M059J (cell line): ENCODE measurements around the gene MGLL. TPM values are rescaled to one million over a fixed set of nuclear protein-coding genes. Genes with fewer than 3 reads are reported as not detected.

Source experiments
- DNase-seq: peaks from one replicate; pipeline ENCODE4 v3.0.0-alpha.2; 2012; ENCODE audit warnings: low read depth
- total RNA-seq: library from RNA; depleted of rRNA; stranded (reverse); fragments of >200 nt; shearing (Covaris generic); gene quantifications from 2 replicates; pipeline ENCODE4 v1.2.3, GENCODE V29; 2014

MGLL gene
- total RNA-seq, 1 experiment from 2014 or later: 17.0 TPM

DNA sequence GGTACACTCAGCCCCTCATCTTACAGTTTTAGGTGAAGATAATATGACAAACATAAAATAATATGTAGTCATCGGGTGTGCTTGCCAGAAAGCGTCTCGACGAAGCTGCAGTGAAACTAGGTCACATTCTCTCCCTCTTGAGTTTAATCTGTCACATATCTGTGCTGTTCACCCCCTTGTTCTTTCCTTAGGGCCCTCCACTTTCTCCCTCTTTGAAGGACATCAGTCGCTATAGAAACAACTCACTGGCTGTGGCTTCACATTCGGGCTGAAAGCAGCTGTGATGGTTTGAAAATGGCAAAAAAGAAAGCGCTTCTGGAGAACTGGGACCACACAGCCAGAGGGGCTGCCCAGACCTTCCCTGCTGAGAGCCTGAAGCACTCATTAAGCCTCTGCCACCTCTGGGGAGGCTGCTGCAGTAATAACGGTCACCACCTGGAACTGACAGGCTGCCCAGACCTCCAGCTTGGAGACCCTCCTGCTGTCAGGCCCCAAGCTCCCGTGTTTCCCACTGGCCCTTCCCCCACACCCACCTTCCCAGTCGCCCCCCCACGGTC, 99.2 kb downstream of the MGLL start:
- no peak for DNase-seq

DNA sequence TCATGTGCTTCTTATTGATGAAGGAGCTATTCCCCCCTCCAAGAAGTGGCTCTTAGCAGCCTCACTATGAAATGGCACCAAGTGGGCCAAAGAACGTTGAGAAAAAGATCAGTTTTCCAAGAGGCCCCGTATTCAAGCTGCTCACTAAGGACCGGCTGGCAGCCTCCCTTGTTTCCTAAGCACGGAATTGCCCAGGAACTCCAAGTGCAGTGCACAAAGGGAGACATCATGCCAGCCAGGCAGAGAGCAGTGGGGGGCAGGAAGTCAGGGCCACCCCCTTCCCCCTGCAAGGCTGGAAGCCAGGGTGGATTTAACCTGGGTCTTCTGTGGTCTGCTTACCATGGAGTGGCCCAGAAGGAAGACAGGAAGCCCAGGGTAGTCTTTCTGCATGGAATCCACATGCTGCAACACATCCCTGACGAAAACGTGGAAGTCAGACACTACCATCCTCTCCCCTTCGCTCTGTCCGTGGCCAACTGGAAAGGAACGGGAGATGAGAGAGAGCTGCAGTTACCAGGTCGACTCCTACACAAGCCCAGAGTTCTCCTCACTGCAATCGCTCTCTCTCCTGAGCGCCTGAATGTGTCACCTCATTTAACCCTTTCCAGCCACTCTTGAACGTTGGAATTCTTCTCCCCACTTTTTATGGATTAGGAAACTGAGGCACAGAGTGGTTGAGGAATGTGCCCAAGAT, 100.1 kb downstream of the MGLL start:
- DNase-seq: no peak

DNA sequence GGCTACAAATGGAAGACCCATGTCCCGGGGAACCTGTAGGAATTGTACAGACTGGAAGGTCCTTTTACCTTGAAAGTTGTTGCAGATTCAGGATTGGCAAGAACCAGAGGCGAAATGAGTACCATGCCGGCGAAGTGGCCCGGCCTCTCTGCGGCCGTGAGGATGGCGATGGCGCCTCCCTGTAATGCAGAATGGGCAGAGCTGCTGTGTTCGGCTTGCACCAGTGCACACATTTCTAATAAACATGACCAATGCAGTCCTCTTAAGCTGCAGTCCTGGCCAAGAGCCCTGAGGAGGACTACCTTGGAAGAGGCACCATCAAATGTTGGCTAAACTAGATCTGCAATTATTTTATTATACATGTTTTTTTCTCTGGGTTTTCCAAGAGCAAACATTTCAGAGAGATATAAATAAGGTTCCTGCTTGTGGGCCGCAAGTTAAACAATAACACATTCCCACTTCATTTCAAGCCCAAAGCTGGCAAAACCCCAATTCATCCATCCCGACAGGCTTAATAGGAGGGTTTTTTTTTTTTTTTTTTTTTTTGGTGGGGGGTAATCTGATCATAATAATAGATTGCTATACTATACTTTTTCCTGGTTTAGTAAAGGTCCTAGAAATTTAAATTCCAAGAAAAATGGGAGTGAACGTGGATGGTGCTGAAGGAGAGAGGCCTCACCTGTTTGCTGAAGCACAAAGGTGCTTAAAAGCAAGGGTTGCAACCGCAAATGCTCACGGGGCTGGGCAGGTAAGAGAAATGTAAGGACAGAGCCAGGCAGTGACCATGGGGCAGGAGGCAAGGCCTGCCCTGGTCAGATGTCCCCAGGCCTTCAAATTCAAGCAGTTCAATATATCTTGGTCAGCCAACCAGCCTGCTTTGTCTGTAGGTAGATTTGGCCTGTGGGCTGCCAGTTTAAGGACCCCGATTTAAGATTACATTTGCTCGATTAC, 101.1 kb downstream of the MGLL start:
- DNase-seq: no peak

DNA sequence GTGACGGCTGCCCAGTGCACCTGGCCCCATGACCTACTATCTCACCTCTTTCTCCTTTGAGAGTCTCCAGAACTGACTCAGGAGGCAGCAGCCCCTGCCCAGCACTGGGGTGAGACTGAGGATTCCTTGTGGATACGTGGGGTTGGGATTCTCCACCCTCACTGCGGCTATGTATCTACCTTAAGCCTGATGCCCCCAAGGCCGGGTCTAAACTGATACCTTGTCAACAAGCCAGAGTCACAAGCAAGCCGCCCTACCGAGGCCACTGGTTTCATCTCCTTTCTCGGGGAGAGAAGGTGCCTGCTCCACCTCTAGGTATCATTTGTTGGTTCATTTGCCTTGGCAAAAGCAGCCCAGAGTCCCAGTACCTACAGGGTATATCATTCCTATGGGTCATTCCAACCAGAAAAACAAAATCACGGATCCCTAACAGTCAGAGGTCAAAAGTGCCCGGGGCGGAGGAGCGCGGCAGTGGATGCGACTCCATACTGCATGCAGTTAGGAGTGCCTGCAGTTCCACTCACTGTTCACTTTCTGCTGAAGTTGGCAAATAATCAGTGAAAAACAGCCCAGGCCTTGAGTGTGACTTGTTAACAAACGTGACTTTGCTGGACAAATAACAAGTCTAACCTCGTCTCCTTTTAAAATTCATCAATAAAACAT, 102.0 kb downstream of the MGLL start:
- no peak for DNase-seq

DNA sequence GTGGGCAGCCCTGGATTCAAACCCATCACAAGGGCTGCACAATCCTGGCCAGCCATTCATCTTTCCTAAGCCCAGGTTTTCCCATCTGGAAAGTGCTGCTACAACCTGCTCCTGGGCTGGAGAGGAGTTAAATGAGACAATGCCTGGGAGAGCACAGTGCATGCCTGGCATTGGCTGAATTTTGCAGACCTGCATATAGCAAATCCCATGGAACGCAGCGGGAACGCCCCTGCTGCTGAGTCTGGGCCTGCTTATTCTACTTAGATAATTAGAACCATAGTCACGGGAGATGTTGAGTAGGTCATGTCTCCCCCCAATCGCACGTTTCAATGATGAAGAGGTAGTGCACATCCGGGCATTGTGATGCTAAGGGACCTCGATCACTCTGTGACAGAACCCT, 102.9 kb downstream of the MGLL start:
- DNase-seq: no peak

DNA sequence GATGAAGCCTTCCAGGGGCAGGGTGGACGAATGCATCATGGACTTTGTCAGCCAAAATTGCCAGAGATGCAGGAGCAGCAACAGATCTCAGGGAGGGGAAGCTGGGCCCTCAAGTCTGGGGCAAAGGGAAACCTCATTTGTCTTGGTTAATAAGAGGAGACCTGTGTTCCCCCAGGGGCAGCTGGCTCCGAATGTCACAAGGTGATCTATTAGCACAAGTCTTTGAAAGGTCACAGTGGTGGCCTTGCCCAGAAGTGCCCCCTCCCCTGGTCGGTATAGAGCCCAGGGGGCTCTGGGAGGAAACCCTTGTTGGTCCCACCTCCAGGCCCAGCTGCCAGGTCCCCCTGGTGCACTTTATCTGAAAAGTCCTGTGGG, 103.4 kb downstream of the MGLL start:
- DNase-seq: no peak

DNA sequence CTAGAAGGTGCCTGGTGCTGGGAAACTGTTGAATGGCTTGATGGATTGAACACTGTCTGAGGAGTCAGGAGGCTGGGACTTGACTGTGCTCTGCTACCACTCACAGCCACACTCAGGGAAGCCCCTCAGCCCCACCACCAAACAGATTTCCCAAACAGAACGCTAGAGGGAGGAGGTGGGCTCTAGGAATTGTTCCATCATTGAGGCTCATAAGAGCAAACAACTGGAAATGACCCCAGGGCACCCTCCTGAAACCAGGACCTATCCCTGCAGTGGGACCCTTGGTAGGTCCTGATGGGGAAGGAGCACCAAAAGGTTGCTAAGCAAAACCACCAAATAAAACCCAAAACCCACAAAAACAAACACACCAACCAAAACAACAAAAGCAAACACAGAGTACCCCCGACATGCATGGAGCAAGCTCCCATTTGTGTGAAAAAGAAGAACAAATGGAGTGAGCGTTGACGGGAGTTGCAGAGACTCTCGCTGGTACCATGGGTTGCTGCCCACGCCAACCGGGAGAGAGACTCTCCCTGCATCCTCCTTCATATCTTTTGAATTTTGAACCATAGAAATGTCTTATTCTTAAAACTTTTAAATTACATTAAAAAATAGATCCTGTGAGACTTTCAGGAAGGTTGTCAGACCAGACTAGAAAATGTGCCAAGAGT, 103.9 kb downstream of the MGLL start:
- DNase-seq: no peak

DNA sequence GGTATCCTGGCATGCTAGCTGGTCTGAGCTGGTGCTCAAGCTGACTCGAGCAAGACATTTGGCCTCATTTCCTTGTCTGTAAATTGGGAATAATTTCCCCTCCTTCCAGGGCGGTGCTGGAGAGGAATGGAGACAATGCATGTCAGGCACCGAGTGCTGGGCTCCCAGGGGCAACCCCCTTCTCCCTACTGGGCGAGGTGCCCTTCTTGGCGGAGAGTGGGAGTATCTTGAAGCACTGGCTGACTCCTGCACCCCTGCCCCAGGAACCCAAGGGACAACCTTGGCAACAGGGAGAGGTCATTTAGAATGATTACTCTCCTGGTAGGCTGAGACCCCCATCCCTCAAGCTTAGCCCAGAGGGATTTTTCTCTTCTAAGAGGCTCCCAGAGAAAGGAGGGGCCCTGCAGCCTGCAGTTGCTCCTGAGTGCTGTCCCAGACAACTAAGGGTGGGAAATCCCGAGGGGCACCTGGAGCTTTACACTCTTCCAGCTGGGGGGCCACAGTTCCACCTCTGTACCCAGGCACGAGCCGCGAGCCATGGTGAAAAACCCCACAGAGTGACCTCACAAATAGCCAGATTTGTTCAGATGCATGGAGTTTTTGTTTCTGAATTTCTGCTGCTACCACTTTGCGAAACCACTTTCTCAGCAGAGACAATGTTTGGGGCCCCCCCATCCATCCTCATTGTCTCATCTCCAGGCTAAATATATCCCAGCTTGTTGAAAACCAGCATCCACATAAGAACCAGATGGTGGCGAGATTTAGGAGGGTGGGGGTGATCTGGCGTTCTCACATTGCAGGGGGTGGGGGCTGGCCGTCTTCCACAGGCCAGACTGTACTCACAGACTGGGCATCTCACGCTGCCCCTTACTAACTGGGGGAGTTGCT, 104.7 kb downstream of the MGLL start:
- DNase-seq: no peak

DNA sequence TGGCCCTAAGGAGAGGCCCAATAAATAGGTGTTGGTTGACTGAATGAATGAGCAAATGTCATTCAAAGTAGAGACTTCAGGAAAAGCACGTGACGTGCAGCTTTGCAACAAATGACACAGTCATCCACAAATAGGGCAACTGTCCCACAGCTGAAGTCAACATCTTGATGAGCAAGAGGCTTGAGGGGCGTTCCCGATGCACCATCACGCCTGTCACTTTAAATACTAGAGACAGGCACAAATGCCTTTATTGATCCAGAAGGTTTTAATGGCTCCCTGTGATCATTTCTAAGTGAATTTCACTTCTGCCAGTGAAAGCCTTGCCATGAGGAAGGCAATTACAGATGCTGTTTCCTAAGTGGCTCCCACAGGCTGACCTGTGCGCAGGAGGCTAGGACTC, 105.9 kb downstream of the MGLL start:
- DNase-seq: no peak

DNA sequence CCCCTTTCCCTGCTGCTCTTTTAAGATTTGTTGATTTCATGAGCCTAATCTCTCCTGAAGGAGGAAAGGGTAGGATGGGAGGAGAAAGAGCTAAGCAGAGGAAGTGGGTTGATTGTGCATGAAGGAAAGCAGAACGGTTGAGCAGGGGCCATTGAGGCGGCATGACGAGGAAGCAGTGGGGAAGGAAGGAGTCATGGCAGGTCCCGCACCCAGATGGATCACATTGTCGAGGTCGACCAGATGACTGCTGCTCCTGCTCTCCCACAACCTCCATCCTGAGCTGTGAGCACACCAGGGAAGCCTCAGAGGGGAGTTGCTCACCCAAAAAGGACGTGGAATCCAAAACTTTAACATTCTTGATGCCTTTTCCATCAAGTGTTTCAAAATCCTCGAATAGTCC, 106.8 kb downstream of the MGLL start:
- no peak for DNase-seq

DNA sequence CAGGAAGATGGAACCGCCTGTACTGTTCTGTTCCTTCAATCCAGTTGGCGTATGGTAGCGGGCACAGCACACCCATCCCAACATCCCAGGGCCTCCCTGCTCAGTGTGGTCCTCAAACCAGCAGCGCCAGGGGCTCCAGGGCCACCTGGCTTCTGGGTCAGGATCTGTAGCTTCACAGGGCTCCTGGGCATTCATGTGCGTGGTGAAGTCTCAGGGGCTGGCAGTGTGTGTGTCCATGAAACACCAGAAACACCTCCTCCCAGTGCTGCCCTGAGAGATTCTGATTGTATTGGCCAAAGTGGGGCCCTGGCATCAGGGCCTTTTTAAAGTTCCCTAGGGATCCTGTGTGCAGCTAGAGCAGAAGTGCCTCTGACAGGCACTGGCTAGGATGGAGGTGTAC, 107.4 kb downstream of the MGLL start:
- no peak for DNase-seq

DNA sequence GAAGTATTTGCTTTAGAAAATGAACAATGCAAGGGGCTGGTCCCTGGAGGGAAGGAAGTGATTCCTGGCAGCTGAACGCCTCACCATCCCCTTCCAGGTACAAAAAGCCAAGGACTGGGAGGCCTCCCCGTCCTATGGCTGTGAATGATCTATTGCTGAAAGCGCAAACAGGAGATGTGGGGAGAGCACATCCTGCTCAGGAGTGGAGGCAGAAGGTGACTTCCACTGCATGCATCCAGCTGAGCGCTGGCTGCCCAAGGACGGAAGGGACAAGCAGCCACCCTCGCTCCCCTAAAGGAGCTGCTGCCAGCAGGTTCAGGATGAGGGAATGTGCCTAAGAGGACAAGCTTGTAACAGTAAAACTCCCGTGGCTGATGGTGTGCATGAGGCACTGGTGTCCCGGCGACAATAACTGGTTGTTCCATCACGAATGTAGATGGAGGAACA, 108.2 kb downstream of the MGLL start:
- DNase-seq: no peak

DNA sequence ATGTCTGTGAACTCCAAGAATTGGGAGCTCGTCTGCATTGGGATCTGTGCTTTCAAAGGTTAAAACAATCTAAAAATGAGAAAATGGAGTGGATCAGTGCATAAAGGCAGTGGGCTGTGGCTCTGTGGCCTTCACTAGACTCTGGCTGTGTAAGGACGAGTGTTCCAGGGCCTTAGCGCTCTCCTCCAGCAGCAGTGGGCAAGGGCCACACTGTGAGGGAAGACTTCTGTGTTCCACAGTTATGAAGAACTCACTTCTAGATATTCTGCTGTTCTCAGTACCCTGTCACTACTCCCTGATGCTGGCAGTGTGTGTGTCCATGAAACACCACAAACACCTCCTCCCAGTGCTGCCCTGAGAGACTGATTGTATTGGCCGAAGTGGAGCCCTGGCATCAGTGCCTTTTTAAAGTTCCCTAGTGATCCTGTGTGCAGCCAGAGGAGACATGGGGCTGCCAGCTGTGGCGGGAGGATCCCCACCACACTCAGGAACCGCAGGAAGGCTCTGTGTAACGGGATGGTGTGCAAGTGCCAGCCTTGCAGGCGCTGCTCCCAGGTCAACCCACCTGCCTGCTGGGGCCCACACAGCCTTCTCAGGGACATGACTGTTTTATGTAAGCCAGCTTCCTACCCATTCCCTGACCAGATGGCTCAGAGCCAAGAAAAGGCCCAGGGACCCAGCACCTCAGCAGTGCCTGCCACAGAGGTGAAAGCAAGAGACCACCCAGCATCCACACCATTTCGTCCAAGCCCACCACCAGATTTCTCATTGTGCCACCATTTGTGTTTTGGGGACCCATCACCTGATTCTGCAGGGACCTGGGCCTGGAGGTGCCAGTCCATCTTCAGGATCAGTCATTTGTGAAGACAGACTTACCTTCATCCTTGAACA, 109.2 kb downstream of the MGLL start:
- no peak for DNase-seq

DNA sequence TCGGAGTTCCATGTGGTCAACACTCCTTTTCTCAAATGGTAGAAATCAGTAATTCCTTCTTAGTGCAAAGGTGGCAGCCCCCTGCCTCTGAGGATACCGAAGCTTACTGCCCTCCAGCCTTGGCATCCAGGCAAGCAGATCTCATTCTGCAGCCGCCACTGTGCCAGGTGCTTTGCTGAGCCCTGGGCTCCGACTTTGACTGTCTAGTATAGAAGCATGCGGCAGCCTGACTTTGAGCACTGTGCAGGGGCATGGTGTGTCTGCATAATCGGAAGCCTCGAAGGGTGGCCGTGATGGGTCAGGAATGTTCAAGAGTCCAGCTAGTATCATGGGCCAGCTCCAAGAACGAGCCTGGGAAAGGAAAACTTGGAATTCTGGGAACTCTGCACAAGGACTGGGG, 109.9 kb downstream of the MGLL start:
- DNase-seq: no peak

DNA sequence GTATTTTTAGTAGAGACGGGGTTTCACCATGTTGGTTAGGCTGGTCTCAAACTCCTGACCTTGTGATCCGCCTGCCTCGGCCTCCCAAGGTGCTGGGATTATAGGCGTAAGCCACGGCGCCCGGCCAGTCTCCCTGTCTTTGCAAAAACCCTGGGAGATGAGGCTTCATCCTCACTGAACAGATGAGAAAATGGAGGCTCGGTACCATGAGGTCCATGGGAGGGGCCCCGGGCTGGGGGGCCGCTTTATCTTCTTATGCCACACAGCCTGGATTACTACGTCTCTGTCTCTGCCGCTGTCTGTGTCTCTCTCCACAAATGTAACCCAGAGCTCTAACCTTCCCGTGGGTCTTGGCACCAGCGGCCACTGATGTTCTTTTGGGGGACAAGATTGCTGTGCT, 110.4 kb downstream of the MGLL start:
- DNase-seq: no peak

DNA sequence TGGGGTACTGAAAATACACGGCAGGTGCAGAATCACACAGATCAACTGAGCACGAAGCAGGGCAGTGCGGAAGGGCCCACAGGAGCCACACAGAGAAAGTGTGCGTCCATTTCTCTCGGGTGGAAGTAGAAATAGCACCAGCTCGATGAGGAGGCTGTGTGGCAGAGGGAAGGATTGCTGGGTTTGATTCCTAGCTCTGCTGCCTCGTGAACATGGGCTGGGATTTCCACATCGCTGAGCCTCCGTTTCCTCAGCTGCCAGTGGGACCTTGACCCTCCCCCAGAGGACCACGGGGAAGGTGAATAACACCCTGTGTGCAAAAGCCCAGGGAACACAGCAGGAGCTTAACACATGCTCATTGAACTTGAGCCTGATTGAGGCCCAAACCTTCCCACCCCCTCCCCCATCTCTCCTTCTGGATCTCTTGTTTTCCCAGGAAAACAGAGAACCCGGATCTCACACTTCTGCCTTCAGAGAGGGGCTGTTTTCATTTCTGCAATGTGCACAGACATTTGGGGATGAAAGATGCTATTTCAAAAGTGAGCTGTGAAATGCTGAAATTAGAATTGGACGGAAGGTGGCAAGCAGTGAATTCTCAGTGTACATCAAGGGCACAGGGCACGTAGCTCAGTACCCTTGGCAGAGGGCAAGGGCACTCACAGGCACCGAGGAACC, 111.2 kb downstream of the MGLL start:
- no peak for DNase-seq

DNA sequence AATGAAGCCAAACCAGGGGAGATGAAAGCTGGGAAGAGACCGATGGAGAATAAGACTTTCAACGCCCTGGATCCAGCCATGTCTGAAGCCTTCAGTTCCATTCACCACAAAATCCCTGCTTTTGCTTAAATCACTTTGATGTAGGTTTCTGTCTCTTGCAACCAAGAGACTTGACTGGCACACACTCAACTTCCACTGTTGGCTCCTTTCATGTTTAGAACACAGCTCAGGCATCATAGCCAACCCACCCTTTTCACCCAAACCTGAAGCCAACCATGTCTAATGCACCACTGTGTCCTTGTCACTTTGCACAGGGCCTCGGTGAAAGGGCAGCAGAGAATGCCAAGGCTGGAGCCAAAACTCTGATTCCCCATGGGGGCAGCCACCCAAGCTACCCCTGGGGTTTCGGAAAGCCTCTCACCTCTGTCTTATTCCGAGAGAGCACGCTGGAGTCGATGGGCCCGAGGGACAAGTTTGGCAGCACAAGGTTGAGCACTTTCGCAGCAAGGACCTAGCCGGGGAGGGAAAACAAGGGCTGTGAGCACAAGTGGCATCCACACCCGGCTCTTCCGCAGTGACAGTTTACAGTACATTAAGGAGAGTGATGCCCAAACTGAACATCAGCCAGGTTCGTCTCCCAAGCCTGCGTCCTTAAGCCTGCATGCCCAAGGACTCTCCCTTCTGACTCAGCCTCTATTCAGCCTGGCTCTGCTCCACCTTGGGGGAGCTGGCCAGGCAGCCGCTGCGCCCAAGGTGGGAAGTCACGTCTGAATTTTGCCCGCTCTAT, 112.0 kb downstream of the MGLL start:
- DNase-seq: peak; percentile 70
